ENCODE results near the gene DPP10.

The DPP10 gene

GRCh38 chr2:114925296-114926255 is 483.1 kb downstream of the DPP10 start:
- Histone ChIP-seq H4K20me1 (ENCODE audit: insufficient read depth, low read length) (no peaks in the 10 kb centered on the region), H3K36me3 (ENCODE audit: insufficient read depth, low read length) (no peaks in the 10 kb centered on the region), H3K4me1 (ENCODE audit: insufficient read depth, low read length) (no peaks in the 10 kb centered on the region), H3K4me2 (ENCODE audit: insufficient read depth, low read length) (no peak overlapping the region), H3K79me2 (ENCODE audit: insufficient read depth, low read length) (no peaks in the 10 kb centered on the region), H2AFZ (ENCODE audit: low read depth, low read length) (no peak overlapping the region), H3K27me3 (ENCODE audit: insufficient read depth, low read length, poor library complexity) (no peaks in the 10 kb centered on the region), H3K4me3 (ENCODE audit: low read depth in 1 of 2, low read length in 2 of 2) (no peak overlapping the region), H3K9ac (ENCODE audit: low read depth, low read length) (no peak overlapping the region), H3K27ac (ENCODE audit: low read length) (no peak overlapping the region), H3K9me3 (ENCODE audit: insufficient read depth, low read length, severe bottlenecking) (peaks cover 3% of the 10 kb centered on the region)
- TF ChIP-seq EZH2 (IDR thresholded peaks at IDR 0.05; ENCODE audit: borderline replicate concordance, low read depth, low read length, severe bottlenecking) (no peak), CTCF (IDR thresholded peaks at IDR 0.05; ENCODE audit: borderline replicate concordance, extremely low read depth, low read length, poor library complexity, severe bottlenecking) (no peak)
- no peak for DNase-seq
- ATAC-seq (ENCODE audit: insufficient read depth, low read depth): no peak

GRCh38 chr2:114926303-114926702 is 483.9 kb downstream of the DPP10 start:
- no peak overlapping the region for H3K4me3 ChIP-seq (ENCODE audit: low read depth in 1 of 2, low read length in 2 of 2)
- DNase-seq: no peak
- H3K9ac ChIP-seq (ENCODE audit: low read depth, low read length): no peak overlapping the region
- H3K4me1 ChIP-seq (ENCODE audit: insufficient read depth, low read length): no peaks in the 10 kb centered on the region
- no peaks in the 10 kb centered on the region for H4K20me1 ChIP-seq (ENCODE audit: insufficient read depth, low read length)
- H3K4me2 ChIP-seq (ENCODE audit: insufficient read depth, low read length): no peak overlapping the region
- ATAC-seq (ENCODE audit: insufficient read depth, low read depth): no peak
- peaks cover 3% of the 10 kb centered on the region for H3K9me3 ChIP-seq (ENCODE audit: insufficient read depth, low read length, severe bottlenecking)
- TF ChIP-seq CTCF (IDR thresholded peaks at IDR 0.05; ENCODE audit: borderline replicate concordance, extremely low read depth, low read length, poor library complexity, severe bottlenecking) (no peak), EZH2 (IDR thresholded peaks at IDR 0.05; ENCODE audit: borderline replicate concordance, low read depth, low read length, severe bottlenecking) (no peak)
- no peak overlapping the region for H3K27ac ChIP-seq (ENCODE audit: low read length)
- no peaks in the 10 kb centered on the region for H3K27me3 ChIP-seq (ENCODE audit: insufficient read depth, low read length, poor library complexity)
- H3K36me3 ChIP-seq (ENCODE audit: insufficient read depth, low read length): no peaks in the 10 kb centered on the region
- H2AFZ ChIP-seq (ENCODE audit: low read depth, low read length): no peak overlapping the region
- H3K79me2 ChIP-seq (ENCODE audit: insufficient read depth, low read length): no peaks in the 10 kb centered on the region

GRCh38 chr2:114929225-114929624 is 486.8 kb downstream of the DPP10 start:
- H3K4me3 ChIP-seq (ENCODE audit: low read depth in 1 of 2, low read length in 2 of 2): no peak overlapping the region
- no peak overlapping the region for H3K4me2 ChIP-seq (ENCODE audit: insufficient read depth, low read length)
- ATAC-seq (ENCODE audit: insufficient read depth, low read depth) (no peak), DNase-seq (no peak)
- H3K4me1 ChIP-seq (ENCODE audit: insufficient read depth, low read length): no peaks in the 10 kb centered on the region
- H4K20me1 ChIP-seq (ENCODE audit: insufficient read depth, low read length): no peaks in the 10 kb centered on the region
- no peak overlapping the region for H2AFZ ChIP-seq (ENCODE audit: low read depth, low read length)
- H3K9me3 ChIP-seq (ENCODE audit: insufficient read depth, low read length, severe bottlenecking): peaks cover 3% of the 10 kb centered on the region
- H3K9ac ChIP-seq (ENCODE audit: low read depth, low read length): no peak overlapping the region
- no peaks in the 10 kb centered on the region for H3K27me3 ChIP-seq (ENCODE audit: insufficient read depth, low read length, poor library complexity)
- H3K36me3 ChIP-seq (ENCODE audit: insufficient read depth, low read length): no peaks in the 10 kb centered on the region
- TF ChIP-seq EZH2 (IDR thresholded peaks at IDR 0.05; ENCODE audit: borderline replicate concordance, low read depth, low read length, severe bottlenecking) (no peak), CTCF (IDR thresholded peaks at IDR 0.05; ENCODE audit: borderline replicate concordance, extremely low read depth, low read length, poor library complexity, severe bottlenecking) (no peak)
- H3K79me2 ChIP-seq (ENCODE audit: insufficient read depth, low read length): no peaks in the 10 kb centered on the region
- no peak overlapping the region for H3K27ac ChIP-seq (ENCODE audit: low read length)

Measured in DND-41 (cell line).